ENCODE measurements around the gene USB1. TPM values are rescaled to one million over a fixed set of nuclear protein-coding genes. Genes with fewer than 3 reads are reported as not detected.

Gene USB1
- total and polyA plus RNA-seq, 2 experiments from 2014 or later: 79.6 to 118 TPM

DNA sequence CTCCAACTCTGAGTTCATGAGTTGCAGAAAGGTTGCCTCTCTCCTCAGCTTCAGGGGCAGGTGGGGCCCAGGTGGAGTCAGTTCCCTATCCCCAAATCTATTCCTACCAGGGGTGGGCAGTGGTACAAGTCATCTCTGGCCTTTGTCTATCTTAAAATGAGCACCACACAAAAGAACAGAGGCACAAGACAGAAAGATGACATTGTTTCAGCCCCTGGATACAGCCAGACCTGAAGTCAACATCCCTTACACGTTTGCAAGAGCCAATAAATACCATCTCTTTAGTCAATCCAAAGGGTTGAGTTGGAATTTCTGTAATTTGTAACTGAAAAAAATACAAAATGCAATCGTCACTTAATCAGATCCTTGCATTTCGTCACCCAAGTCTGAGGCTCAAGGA, 56.6 kb downstream of the USB1 start (continued):
- TF ChIP-seq CREB1 (CRISPR knock-in tag; IDR thresholded peaks at IDR 0.05; ENCODE audit: low read depth) (no peak), ZNF114 (CRISPR knock-in tag; IDR thresholded peaks at IDR 0.05) (no peak)

DNA sequence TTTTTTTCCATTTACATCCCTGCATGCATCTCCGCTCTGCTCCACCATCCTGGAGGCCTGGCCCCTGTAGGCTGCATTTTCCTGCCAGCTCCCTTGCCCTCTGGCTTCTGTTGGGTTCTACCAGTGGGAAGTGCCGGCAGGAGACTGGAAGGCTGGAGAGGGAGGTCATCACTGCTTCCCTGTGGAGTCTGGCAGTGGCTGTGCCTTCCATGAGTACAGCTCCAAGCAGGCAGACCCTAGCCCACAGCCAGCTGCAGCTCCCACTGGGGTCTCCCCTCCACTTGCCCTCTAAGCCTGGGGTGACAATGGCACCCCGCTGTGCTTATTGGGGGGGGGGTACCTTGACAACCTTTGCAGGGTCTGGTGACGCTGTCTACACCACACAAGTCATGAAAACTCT, 61.6 kb downstream of the USB1 start:
- peak; percentile 46 for ATAC-seq
- H3K9me3 Mint-ChIP-seq: no peaks in the 10 kb centered on the region
- Histone ChIP-seq H3K4me1 (ENCODE audit: insufficient read depth) (no peaks in the 10 kb centered on the region; the same call in 1 of the 2 replicates), H3K27ac (ENCODE audit: low read depth) (no peak overlapping the region), H3K27me3 (ENCODE audit: insufficient read depth) (no peaks in the 10 kb centered on the region), H3K79me2 (replicated peaks; ENCODE audit: insufficient read depth) (no peaks in the 10 kb centered on the region), H3K4me2 (no peak overlapping the region), H3K36me3 (ENCODE audit: insufficient read depth) (no peaks in the 10 kb centered on the region), H4K20me1 (replicated peaks; ENCODE audit: insufficient read depth) (no peaks in the 10 kb centered on the region), H3K9me2 (ENCODE audit: insufficient read depth) (no peaks in the 10 kb centered on the region), H2AFZ (peak overlapping the region; percentile 90; the same call in 1 of the 2 replicates), H3K4me3 (no peak overlapping the region), H3F3A (replicated peaks; ENCODE audit: low read depth) (no peaks in the 10 kb centered on the region)
- TF ChIP-seq EZH2phosphoT487 (IDR thresholded peaks at IDR 0.05; ENCODE audit: unreplicated experiment): no peak
- no peaks in the 10 kb centered on the region for H3K36me3 Mint-ChIP-seq (ENCODE audit: low read depth)
- no peak for DNase-seq (ENCODE audit: low spot score)
- no peak overlapping the region for H3K27ac Mint-ChIP-seq
- H3K4me1 Mint-ChIP-seq: peaks cover 12% of the 10 kb centered on the region
- H3K27me3 Mint-ChIP-seq (ENCODE audit: insufficient read depth, low read depth, poor library complexity): peaks cover 4% of the 10 kb centered on the region
- no peak overlapping the region for H3K4me3 Mint-ChIP-seq

DNA sequence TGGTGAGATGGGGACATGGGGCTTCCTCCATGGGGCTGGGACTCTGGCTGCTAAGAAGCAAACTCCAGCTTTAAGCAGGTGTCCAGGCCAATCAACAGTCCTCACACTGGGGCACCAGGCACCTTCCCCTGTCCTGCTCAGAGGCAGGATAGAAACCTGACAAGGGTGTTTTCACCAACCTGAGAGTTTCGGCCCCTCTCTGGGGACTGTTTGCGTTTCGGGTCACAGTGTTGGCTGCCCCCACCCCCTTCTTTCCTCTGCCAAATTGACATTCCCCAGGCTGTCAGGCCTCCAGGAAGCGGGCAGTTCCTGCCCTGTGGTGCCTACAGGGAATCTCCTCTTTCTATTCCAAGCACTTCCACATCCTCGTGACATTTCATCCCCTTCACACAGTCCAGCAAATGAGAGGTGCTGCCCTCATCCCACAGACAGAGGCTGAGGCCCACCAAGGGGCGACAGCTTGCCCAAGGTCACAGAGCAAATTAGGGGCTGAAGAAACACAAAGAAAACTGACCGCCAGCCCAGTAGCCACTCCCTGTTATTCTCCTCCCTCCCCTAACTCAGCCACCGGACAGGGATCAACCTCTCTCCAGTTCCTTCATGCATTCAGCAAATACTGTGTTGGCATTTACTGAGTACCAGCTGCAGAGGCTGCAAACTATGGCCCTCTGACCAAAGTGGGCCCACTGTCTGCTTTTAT, 62.3 kb downstream of the USB1 start:
- H3K9me3 Mint-ChIP-seq: no peaks in the 10 kb centered on the region
- no peak overlapping the region for H3K4me2 ChIP-seq
- H3K36me3 Mint-ChIP-seq (ENCODE audit: low read depth): no peaks in the 10 kb centered on the region
- H2AFZ ChIP-seq: 0 out of 2 replicates have a peak overlapping the region, but pooled peaks have one; percentile 18
- no peaks in the 10 kb centered on the region for H3K79me2 ChIP-seq (replicated peaks; ENCODE audit: insufficient read depth)
- no peak overlapping the region for H3K4me3 ChIP-seq
- DNase-seq (ENCODE audit: low spot score) (no peak), ATAC-seq (peak; percentile 44)
- H3K27me3 ChIP-seq (ENCODE audit: insufficient read depth): no peaks in the 10 kb centered on the region
- no peak overlapping the region for H3K27ac Mint-ChIP-seq
- no peaks in the 10 kb centered on the region for H3F3A ChIP-seq (replicated peaks; ENCODE audit: low read depth)
- no peaks in the 10 kb centered on the region for H4K20me1 ChIP-seq (replicated peaks; ENCODE audit: insufficient read depth)
- H3K36me3 ChIP-seq (ENCODE audit: insufficient read depth): no peaks in the 10 kb centered on the region
- no peak overlapping the region for H3K4me3 Mint-ChIP-seq
- H3K27me3 Mint-ChIP-seq (ENCODE audit: insufficient read depth, low read depth, poor library complexity): peaks cover 2% of the 10 kb centered on the region
- no peak overlapping the region for H3K27ac ChIP-seq (ENCODE audit: low read depth)
- H3K4me1 ChIP-seq (ENCODE audit: insufficient read depth): no peaks in the 10 kb centered on the region; the same call in 1 of the 2 replicates
- peaks cover 12% of the 10 kb centered on the region for H3K4me1 Mint-ChIP-seq
- H3K9me2 ChIP-seq (ENCODE audit: insufficient read depth): no peaks in the 10 kb centered on the region
- TF ChIP-seq, protein P1, sequence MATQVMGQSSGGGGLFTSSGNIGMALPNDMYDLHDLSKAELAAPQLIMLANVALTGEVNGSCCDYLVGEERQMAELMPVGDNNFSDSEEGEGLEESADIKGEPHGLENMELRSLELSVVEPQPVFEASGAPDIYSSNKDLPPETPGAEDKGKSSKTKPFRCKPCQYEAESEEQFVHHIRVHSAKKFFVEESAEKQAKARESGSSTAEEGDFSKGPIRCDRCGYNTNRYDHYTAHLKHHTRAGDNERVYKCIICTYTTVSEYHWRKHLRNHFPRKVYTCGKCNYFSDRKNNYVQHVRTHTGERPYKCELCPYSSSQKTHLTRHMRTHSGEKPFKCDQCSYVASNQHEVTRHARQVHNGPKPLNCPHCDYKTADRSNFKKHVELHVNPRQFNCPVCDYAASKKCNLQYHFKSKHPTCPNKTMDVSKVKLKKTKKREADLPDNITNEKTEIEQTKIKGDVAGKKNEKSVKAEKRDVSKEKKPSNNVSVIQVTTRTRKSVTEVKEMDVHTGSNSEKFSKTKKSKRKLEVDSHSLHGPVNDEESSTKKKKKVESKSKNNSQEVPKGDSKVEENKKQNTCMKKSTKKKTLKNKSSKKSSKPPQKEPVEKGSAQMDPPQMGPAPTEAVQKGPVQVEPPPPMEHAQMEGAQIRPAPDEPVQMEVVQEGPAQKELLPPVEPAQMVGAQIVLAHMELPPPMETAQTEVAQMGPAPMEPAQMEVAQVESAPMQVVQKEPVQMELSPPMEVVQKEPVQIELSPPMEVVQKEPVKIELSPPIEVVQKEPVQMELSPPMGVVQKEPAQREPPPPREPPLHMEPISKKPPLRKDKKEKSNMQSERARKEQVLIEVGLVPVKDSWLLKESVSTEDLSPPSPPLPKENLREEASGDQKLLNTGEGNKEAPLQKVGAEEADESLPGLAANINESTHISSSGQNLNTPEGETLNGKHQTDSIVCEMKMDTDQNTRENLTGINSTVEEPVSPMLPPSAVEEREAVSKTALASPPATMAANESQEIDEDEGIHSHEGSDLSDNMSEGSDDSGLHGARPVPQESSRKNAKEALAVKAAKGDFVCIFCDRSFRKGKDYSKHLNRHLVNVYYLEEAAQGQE (IDR thresholded peaks at IDR 0.05; ENCODE audit: unreplicated experiment): no peak
- TF ChIP-seq, protein P2, sequence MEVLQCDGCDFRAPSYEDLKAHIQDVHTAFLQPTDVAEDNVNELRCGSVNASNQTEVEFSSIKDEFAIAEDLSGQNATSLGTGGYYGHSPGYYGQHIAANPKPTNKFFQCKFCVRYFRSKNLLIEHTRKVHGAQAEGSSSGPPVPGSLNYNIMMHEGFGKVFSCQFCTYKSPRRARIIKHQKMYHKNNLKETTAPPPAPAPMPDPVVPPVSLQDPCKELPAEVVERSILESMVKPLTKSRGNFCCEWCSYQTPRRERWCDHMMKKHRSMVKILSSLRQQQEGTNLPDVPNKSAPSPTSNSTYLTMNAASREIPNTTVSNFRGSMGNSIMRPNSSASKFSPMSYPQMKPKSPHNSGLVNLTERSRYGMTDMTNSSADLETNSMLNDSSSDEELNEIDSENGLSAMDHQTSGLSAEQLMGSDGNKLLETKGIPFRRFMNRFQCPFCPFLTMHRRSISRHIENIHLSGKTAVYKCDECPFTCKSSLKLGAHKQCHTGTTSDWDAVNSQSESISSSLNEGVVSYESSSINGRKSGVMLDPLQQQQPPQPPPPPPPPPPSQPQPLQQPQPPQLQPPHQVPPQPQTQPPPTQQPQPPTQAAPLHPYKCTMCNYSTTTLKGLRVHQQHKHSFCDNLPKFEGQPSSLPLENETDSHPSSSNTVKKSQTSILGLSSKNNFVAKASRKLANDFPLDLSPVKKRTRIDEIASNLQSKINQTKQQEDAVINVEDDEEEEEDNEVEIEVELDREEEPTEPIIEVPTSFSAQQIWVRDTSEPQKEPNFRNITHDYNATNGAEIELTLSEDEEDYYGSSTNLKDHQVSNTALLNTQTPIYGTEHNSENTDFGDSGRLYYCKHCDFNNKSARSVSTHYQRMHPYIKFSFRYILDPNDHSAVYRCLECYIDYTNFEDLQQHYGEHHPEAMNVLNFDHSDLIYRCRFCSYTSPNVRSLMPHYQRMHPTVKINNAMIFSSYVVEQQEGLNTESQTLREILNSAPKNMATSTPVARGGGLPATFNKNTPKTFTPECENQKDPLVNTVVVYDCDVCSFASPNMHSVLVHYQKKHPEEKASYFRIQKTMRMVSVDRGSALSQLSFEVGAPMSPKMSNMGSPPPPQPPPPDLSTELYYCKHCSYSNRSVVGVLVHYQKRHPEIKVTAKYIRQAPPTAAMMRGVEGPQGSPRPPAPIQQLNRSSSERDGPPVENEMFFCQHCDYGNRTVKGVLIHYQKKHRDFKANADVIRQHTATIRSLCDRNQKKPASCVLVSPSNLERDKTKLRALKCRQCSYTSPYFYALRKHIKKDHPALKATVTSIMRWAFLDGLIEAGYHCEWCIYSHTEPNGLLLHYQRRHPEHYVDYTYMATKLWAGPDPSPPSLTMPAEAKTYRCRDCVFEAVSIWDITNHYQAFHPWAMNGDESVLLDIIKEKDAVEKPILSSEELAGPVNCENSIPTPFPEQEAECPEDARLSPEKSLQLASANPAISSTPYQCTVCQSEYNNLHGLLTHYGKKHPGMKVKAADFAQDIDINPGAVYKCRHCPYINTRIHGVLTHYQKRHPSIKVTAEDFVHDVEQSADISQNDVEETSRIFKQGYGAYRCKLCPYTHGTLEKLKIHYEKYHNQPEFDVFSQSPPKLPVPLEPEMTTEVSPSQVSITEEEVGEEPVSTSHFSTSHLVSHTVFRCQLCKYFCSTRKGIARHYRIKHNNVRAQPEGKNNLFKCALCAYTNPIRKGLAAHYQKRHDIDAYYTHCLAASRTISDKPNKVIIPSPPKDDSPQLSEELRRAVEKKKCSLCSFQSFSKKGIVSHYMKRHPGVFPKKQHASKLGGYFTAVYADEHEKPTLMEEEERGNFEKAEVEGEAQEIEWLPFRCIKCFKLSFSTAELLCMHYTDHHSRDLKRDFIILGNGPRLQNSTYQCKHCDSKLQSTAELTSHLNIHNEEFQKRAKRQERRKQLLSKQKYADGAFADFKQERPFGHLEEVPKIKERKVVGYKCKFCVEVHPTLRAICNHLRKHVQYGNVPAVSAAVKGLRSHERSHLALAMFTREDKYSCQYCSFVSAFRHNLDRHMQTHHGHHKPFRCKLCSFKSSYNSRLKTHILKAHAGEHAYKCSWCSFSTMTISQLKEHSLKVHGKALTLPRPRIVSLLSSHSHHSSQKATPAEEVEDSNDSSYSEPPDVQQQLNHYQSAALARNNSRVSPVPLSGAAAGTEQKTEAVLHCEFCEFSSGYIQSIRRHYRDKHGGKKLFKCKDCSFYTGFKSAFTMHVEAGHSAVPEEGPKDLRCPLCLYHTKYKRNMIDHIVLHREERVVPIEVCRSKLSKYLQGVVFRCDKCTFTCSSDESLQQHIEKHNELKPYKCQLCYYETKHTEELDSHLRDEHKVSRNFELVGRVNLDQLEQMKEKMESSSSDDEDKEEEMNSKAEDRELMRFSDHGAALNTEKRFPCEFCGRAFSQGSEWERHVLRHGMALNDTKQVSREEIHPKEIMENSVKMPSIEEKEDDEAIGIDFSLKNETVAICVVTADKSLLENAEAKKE (CRISPR knock-in tag; IDR thresholded peaks at IDR 0.05): no peak
- TF ChIP-seq POLR2AphosphoS5 (IDR thresholded peaks at IDR 0.05; ENCODE audit: low read depth) (no peak), EZH2phosphoT487 (IDR thresholded peaks at IDR 0.05; ENCODE audit: unreplicated experiment) (no peak), JUNB (IDR thresholded peaks at IDR 0.05; ENCODE audit: unreplicated experiment) (no peak), NANOG (IDR thresholded peaks at IDR 0.05; ENCODE audit: borderline replicate concordance) (no peak), ZNF114 (CRISPR knock-in tag; IDR thresholded peaks at IDR 0.05) (no peak), CREB1 (CRISPR knock-in tag; IDR thresholded peaks at IDR 0.05; ENCODE audit: low read depth) (no peak)

All from GM23338 (cell line).